Measurements from ENCODE around the gene ABCB9. TPM values are rescaled to one million over a fixed set of nuclear protein-coding genes. Genes with fewer than 3 reads are reported as not detected.

The ABCB9 gene
- total RNA-seq, 1 experiment from 2014 or later, result 15.8 TPM

Other genes with a start within 250 kb of the ABCB9 start
- gene HCAR3, start 249.7 kb downstream of the ABCB9 start, total RNA-seq (2014; rRNA removed; shearing (Covaris generic)), result not detected in 2 replicates
- gene HCAR1, start 235.6 kb downstream of the ABCB9 start, total RNA-seq (2014; rRNA removed; shearing (Covaris generic)), result not detected in 2 replicates
- 73.2 and 80.1 TPM in 2 replicates for gene DENR, start 213.6 kb downstream of the ABCB9 start, total RNA-seq (2014; rRNA removed; shearing (Covaris generic))
- 0.16 TPM in 1 of 2 replicates, not detected in the other for gene CCDC62, start 191.9 kb downstream of the ABCB9 start, total RNA-seq (2014; rRNA removed; shearing (Covaris generic))
- gene HIP1R, start 131.0 kb downstream of the ABCB9 start, total RNA-seq (2014; rRNA removed; shearing (Covaris generic)), result 19.1 and 22.4 TPM in 2 replicates
- 19.2 and 23.9 TPM in 2 replicates for gene VPS37B, start 70.3 kb downstream of the ABCB9 start, total RNA-seq (2014; rRNA removed; shearing (Covaris generic))
- gene OGFOD2, start 8.8 kb upstream of the ABCB9 start, total RNA-seq (2014; rRNA removed; shearing (Covaris generic)), result 12.0 and 20.9 TPM in 2 replicates
- 228 and 284 TPM in 2 replicates for gene ARL6IP4, start 14.2 kb upstream of the ABCB9 start, total RNA-seq (2014; rRNA removed; shearing (Covaris generic))
- 1.8 and 3.6 TPM in 2 replicates for gene PITPNM2, start 184.6 kb upstream of the ABCB9 start, total RNA-seq (2014; rRNA removed; shearing (Covaris generic))